Ovary (tissue), 3 donors: ENCODE data around the gene TBC1D7.

Experiments used
- POLR2A ChIP-seq: fragments of 450-650 bp; IDR thresholded peaks from one replicate; pipeline ENCODE4 v1.6.1; 2017; ENCODE audit warnings: antibody characterized with exemption, mild to moderate bottlenecking, moderate library complexity
- TF ChIP-seq, protein P1 (sequence below), 3 donors: fragments of 450-650 bp in 2 of 3; fragments of 200-600 bp in 1 of 3; IDR thresholded peaks; one replicate each; pipeline versions ENCODE4 v1.5.1 to v1.8.0; 2016 to 2022; ENCODE audit warnings: antibody characterized with exemption in 3 of 3, mild to moderate bottlenecking in 1 of 3
- donor health status: DM: no; HTN: no; CAD: no.

DNA sequence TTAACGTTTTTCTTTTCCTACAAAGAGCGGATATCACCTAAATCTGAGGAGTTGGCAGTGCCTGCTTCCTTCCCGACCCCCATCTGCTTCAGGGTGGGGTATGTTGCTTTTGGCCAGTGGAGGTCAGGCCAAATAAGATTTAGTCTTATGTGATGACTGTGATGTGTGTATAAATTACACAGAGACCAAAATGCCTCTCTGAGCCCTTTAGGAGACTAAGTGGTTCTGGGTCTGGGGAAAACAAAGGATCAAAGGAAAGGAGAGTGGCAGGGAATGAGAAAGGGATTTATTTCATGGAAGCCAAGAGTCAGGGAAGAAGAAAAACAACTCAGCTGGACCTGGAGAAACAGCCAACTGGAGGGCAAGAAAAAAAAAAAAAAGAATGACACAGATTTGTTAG lies 39.1 kb upstream of the TBC1D7 start:
- TF ChIP-seq POLR2A, result no peak
- TF ChIP-seq, protein P1, sequence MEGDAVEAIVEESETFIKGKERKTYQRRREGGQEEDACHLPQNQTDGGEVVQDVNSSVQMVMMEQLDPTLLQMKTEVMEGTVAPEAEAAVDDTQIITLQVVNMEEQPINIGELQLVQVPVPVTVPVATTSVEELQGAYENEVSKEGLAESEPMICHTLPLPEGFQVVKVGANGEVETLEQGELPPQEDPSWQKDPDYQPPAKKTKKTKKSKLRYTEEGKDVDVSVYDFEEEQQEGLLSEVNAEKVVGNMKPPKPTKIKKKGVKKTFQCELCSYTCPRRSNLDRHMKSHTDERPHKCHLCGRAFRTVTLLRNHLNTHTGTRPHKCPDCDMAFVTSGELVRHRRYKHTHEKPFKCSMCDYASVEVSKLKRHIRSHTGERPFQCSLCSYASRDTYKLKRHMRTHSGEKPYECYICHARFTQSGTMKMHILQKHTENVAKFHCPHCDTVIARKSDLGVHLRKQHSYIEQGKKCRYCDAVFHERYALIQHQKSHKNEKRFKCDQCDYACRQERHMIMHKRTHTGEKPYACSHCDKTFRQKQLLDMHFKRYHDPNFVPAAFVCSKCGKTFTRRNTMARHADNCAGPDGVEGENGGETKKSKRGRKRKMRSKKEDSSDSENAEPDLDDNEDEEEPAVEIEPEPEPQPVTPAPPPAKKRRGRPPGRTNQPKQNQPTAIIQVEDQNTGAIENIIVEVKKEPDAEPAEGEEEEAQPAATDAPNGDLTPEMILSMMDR (IDR thresholded peaks at IDR 0.05), result no peak
